Measurements from ENCODE around the gene MYL9. TPM values are rescaled to one million over a fixed set of nuclear protein-coding genes. Genes with fewer than 3 reads are reported as not detected.

Gene MYL9
- total RNA-seq, 1 donor: 135 TPM

GRCh38 chr20:36532388-36532787 lies 8.9 kb upstream of the MYL9 start:
- Histone ChIP-seq H3K36me3 (ENCODE audit: insufficient read depth, low read length) (peaks cover 19% of the 10 kb centered on the region), H3K27ac (ENCODE audit: low read depth, low read length) (no peak overlapping the region), H3K79me2 (ENCODE audit: insufficient read depth, low read length) (no peaks in the 10 kb centered on the region), H2AFZ (ENCODE audit: low read length) (no peak overlapping the region), H3K4me2 (ENCODE audit: insufficient read depth, low read length) (no peak overlapping the region), H3K27me3 (ENCODE audit: insufficient read depth, low read length) (no peaks in the 10 kb centered on the region), H3K4me3 (ENCODE audit: insufficient read depth, low read length) (no peak overlapping the region), H3K9me3 (ENCODE audit: low read depth, low read length) (no peaks in the 10 kb centered on the region), H3K4me1 (ENCODE audit: insufficient read depth, low read length) (no peaks in the 10 kb centered on the region), H4K20me1 (ENCODE audit: insufficient read depth, low read length) (no peaks in the 10 kb centered on the region)
- no peak for DNase-seq (ENCODE audit: insufficient read length, low spot score, missing footprints)
- TF ChIP-seq CTCF (IDR thresholded peaks at IDR 0.05; ENCODE audit: extremely low read depth, low read depth, low read length): no peak

- H2AFZ ChIP-seq (ENCODE audit: low read length): no peak overlapping the region
- no peak overlapping the region for H3K27ac ChIP-seq (ENCODE audit: low read depth, low read length)
- H3K4me1 ChIP-seq (ENCODE audit: insufficient read depth, low read length): no peaks in the 10 kb centered on the region
- no peaks in the 10 kb centered on the region for H3K79me2 ChIP-seq (ENCODE audit: insufficient read depth, low read length)
- DNase-seq (ENCODE audit: insufficient read length, low spot score, missing footprints): no peak
- H3K4me2 ChIP-seq (ENCODE audit: insufficient read depth, low read length): no peak overlapping the region
- no peaks in the 10 kb centered on the region for H3K9me3 ChIP-seq (ENCODE audit: low read depth, low read length)
- no peak overlapping the region for H3K4me3 ChIP-seq (ENCODE audit: insufficient read depth, low read length)
- H4K20me1 ChIP-seq (ENCODE audit: insufficient read depth, low read length): no peaks in the 10 kb centered on the region
- TF ChIP-seq CTCF (IDR thresholded peaks at IDR 0.05; ENCODE audit: extremely low read depth, low read depth, low read length): no peak
- no peaks in the 10 kb centered on the region for H3K27me3 ChIP-seq (ENCODE audit: insufficient read depth, low read length)
- H3K36me3 ChIP-seq (ENCODE audit: insufficient read depth, low read length): peaks cover 15% of the 10 kb centered on the region
These were observed 8.5 kb upstream of the MYL9 start for GRCh38 chr20:36532822-36533221.

- Histone ChIP-seq H3K27me3 (ENCODE audit: insufficient read depth, low read length) (no peaks in the 10 kb centered on the region), H3K79me2 (ENCODE audit: insufficient read depth, low read length) (peaks cover 19% of the 10 kb centered on the region), H4K20me1 (ENCODE audit: insufficient read depth, low read length) (peaks cover 15% of the 10 kb centered on the region), H3K4me2 (ENCODE audit: insufficient read depth, low read length) (no peak overlapping the region), H3K4me3 (ENCODE audit: insufficient read depth, low read length) (no peak overlapping the region), H3K36me3 (ENCODE audit: insufficient read depth, low read length) (no peaks in the 10 kb centered on the region), H3K9me3 (ENCODE audit: low read depth, low read length) (no peaks in the 10 kb centered on the region), H3K27ac (ENCODE audit: low read depth, low read length) (no peak overlapping the region), H2AFZ (ENCODE audit: low read length) (no peak overlapping the region), H3K4me1 (ENCODE audit: insufficient read depth, low read length) (peaks cover 24% of the 10 kb centered on the region)
- DNase-seq (ENCODE audit: insufficient read length, low spot score, missing footprints): peak; percentile 26
- no peak for TF ChIP-seq CTCF (IDR thresholded peaks at IDR 0.05; ENCODE audit: extremely low read depth, low read depth, low read length)
These were observed 3.1 kb upstream of the MYL9 start for GRCh38 chr20:36538026-36538722.

- peak overlapping the region; percentile 40 for H3K27ac ChIP-seq (ENCODE audit: low read depth, low read length)
- no peaks in the 10 kb centered on the region for H3K27me3 ChIP-seq (ENCODE audit: insufficient read depth, low read length)
- H2AFZ ChIP-seq (ENCODE audit: low read length): peak overlapping the region; percentile 45
- no peaks in the 10 kb centered on the region for H3K9me3 ChIP-seq (ENCODE audit: low read depth, low read length)
- H4K20me1 ChIP-seq (ENCODE audit: insufficient read depth, low read length): peaks cover 34% of the 10 kb centered on the region
- H3K4me1 ChIP-seq (ENCODE audit: insufficient read depth, low read length): peaks cover 42% of the 10 kb centered on the region
- peak overlapping the region; percentile 94 for H3K4me2 ChIP-seq (ENCODE audit: insufficient read depth, low read length)
- no peak for TF ChIP-seq CTCF (IDR thresholded peaks at IDR 0.05; ENCODE audit: extremely low read depth, low read depth, low read length)
- peak overlapping the region; percentile 99 for H3K4me3 ChIP-seq (ENCODE audit: insufficient read depth, low read length)
- H3K79me2 ChIP-seq (ENCODE audit: insufficient read depth, low read length): peaks cover 40% of the 10 kb centered on the region
- DNase-seq (ENCODE audit: insufficient read length, low spot score, missing footprints): no peak
- peaks cover 13% of the 10 kb centered on the region for H3K36me3 ChIP-seq (ENCODE audit: insufficient read depth, low read length)
These were observed 638 bp upstream of the MYL9 start for GRCh38 chr20:36540551-36541211.
